Nucleus accumbens (tissue), 56 donors: ENCODE results near the gene STARD13.
A peak's percentile ranks its signal among the peaks of the same experiment; 100 is the strongest.

ENCODE experiments used
- DNase-seq, 56 donors: peaks; one replicate each; lab custom pipeline; 2025; lab: John Stamatoyannopoulos, UW

The STARD13 gene

GRCh38 chr13:33279414-33280278 is 5.9 kb downstream of the STARD13 start:
- DNase-seq = no peak

- no peak for DNase-seq
Measured at GRCh38 chr13:33278913-33279312, 6.6 kb downstream of the STARD13 start.

- no peak for DNase-seq
Measured at GRCh38 chr13:33277946-33278345, 7.6 kb downstream of the STARD13 start.

GRCh38 chr13:33277037-33277740 is 8.4 kb downstream of the STARD13 start:
- DNase-seq = no peak

GRCh38 chr13:33276570-33276969 is 9.0 kb downstream of the STARD13 start:
- no peak for DNase-seq

GRCh38 chr13:33275916-33276315 is 9.6 kb downstream of the STARD13 start:
- no peak for DNase-seq

- no peak for DNase-seq
Measured at GRCh38 chr13:33274264-33274663, 11.3 kb downstream of the STARD13 start.

- DNase-seq = no peak
Measured at GRCh38 chr13:33272531-33273124, 12.9 kb downstream of the STARD13 start.

- no peak for DNase-seq
Measured at GRCh38 chr13:33271759-33272158, 13.8 kb downstream of the STARD13 start.

- DNase-seq = no peak
Measured at GRCh38 chr13:33270895-33271538, 14.5 kb downstream of the STARD13 start.

GRCh38 chr13:33265607-33266006 is 19.9 kb downstream of the STARD13 start:
- DNase-seq = no peak

- DNase-seq = no peak
Measured at GRCh38 chr13:33265133-33265532, 20.4 kb downstream of the STARD13 start.

- DNase-seq = peak in 12 of 56 donors; percentile 7 to 46 (median 24)
Measured at GRCh38 chr13:33264620-33264978, 21.0 kb downstream of the STARD13 start.

- DNase-seq = peak in 1 of 56 donors; percentile 13
Measured at GRCh38 chr13:33263976-33264619, 21.5 kb downstream of the STARD13 start.

- DNase-seq = no peak
Measured at GRCh38 chr13:33263484-33263883, 22.1 kb downstream of the STARD13 start.

GRCh38 chr13:33262997-33263396 is 22.6 kb downstream of the STARD13 start:
- peak in 9 of 56 donors; percentile 17 to 42 (median 24) for DNase-seq

- no peak for DNase-seq
Measured at GRCh38 chr13:33262594-33262993, 23.0 kb downstream of the STARD13 start.

- DNase-seq = peak in 35 of 56 donors; percentile 6 to 73 (median 40)
Measured at GRCh38 chr13:33262062-33262487, 23.5 kb downstream of the STARD13 start.

- peak in 25 of 56 donors; percentile 9 to 62 (median 40) for DNase-seq
Measured at GRCh38 chr13:33261387-33262061, 24.0 kb downstream of the STARD13 start.
